Measurements from ENCODE around the gene EYA3.

GRCh38 chr1:27974417-27974781, 114.0 kb downstream of the EYA3 start:
- TF ChIP-seq CTCF (IDR thresholded peaks at IDR 0.05 in 8 of 11, conservative IDR thresholded peaks at IDR 0.05 in 3 of 11), result no peak
- TF ChIP-seq POLR2A (IDR thresholded peaks at IDR 0.05), result no peak
